Bronchial epithelial cell (primary cell): Measurements from ENCODE around the gene MARCHF11. TPM values are rescaled to one million over a fixed set of nuclear protein-coding genes. Genes with fewer than 3 reads are reported as not detected.

ENCODE experiments used
- DNase-seq: peaks from one replicate; pipeline ENCODE4 v3.0.0-alpha.2; 2010; ENCODE audit warnings: low read depth
- FAIRE-seq: peaks from 2 replicates; lab custom pipeline; 2011; peaks lifted over from hg19 to GRCh38; lab: Jason Lieb, UNC
- H3K27me3 ChIP-seq: 2 replicates; pipeline ENCODE4 v1.5.1; 2011; ENCODE audit warnings: low read length; ENCODE audit not compliant: control insufficient read depth, insufficient read depth
- H3K36me3 ChIP-seq: 2 replicates; pipeline ENCODE4 v1.5.1; 2011; ENCODE audit warnings: low read length; ENCODE audit not compliant: control insufficient read depth, insufficient read depth
- H3K4me3 ChIP-seq: 2 replicates; pipeline ENCODE4 v1.5.1; 2011; ENCODE audit warnings: mild to moderate bottlenecking, low read depth, low read length, control low read depth
- total RNA-seq: library from RNA; depleted of rRNA; stranded (reverse); fragments of >200 nt; gene quantifications from 2 replicates; pipeline ENCODE4 v1.2.1, GENCODE V29; 2014
- TF ChIP-seq, protein P1 (sequence below): IDR thresholded peaks from 2 replicates; pipeline ENCODE4 v1.5.1; 2011; ENCODE audit warnings: mild to moderate bottlenecking, moderate library complexity, low read length, control low read depth, inconsistent platforms; ENCODE audit not compliant: insufficient read depth, severe bottlenecking

Gene MARCHF11
- total RNA-seq, 1 donor from 2014 or later = not detected

DNA sequence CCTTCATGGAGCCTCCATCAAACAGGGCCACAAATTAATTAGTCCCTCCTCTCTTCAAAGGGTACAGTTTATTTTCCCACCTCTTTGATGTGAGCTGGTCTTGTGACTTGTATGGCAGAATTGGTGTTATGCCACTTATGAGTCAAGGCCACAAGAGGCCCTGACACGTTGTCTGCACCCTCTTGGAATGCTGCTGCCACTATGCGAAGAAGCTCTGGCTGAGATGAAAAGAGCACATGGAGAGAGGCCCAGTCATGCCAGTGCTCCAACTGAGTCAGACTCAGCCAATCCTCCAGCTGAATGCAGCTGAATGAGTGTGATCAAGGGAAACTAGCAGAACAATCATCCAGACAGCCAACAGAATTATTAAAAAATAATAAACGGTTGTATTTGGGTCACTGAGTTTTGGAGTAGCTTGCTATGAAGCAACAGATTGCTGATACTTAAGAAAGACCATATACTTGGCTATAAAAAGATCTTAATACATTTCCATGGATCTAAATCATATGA, 128.3 kb downstream of the MARCHF11 start:
- FAIRE-seq = peak; percentile 18
- H3K36me3 ChIP-seq = no peaks in the 10 kb centered on the region
- peak; percentile 75 for DNase-seq

DNA sequence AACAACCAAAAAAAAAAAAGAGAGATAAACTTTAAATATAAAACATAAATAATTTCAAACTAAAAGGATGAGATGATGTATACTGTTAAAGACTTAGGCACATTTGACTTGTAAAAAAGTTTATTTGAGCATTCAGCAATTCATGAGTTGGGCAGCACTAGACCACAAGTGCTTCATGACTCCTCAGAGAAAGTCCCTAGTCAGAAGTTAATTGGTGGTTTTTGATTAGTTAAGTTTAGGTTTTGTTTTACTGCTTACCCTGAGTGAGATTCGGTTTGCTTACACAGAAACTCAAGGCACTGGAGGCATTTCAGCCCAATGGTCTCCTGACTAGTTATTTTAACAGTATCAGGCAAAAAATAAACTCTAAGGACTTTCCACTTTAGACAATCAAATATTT, 129.2 kb downstream of the MARCHF11 start:
- no peak overlapping the region for H3K4me3 ChIP-seq
- FAIRE-seq (no peak), DNase-seq (no peak)
- no peaks in the 10 kb centered on the region for H3K27me3 ChIP-seq
- H3K36me3 ChIP-seq = no peaks in the 10 kb centered on the region
- TF ChIP-seq, protein P1, sequence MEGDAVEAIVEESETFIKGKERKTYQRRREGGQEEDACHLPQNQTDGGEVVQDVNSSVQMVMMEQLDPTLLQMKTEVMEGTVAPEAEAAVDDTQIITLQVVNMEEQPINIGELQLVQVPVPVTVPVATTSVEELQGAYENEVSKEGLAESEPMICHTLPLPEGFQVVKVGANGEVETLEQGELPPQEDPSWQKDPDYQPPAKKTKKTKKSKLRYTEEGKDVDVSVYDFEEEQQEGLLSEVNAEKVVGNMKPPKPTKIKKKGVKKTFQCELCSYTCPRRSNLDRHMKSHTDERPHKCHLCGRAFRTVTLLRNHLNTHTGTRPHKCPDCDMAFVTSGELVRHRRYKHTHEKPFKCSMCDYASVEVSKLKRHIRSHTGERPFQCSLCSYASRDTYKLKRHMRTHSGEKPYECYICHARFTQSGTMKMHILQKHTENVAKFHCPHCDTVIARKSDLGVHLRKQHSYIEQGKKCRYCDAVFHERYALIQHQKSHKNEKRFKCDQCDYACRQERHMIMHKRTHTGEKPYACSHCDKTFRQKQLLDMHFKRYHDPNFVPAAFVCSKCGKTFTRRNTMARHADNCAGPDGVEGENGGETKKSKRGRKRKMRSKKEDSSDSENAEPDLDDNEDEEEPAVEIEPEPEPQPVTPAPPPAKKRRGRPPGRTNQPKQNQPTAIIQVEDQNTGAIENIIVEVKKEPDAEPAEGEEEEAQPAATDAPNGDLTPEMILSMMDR = no peak

More for the DNA sequence above, 128.3 kb downstream of the MARCHF11 start:
- H3K27me3 ChIP-seq = no peaks in the 10 kb centered on the region
- no peak overlapping the region for H3K4me3 ChIP-seq
- TF ChIP-seq, protein P1 = no peak

DNA sequence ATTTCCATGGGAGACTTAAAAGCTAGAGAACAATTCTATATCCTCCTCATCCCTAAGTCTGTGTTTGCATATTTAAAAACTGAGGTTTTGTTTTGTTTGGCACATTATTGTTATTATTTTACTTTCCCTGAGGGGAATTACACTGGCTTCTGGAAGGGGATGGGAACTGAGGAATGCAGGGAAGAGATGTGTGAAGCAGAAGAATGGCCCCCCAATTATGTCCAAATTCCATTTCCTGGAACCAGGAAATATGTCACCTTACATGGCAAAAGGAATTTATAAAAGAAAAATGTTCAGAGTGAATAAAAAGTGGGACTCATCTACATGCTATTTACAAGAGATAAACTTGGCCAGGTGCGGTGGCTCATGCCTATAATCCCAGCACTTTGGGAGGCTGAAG, 129.8 kb downstream of the MARCHF11 start:
- TF ChIP-seq, protein P1 = no peak
- Histone ChIP-seq H3K36me3 (no peaks in the 10 kb centered on the region), H3K4me3 (no peak overlapping the region), H3K27me3 (no peaks in the 10 kb centered on the region)
- DNase-seq = no peak
- no peak for FAIRE-seq

DNA sequence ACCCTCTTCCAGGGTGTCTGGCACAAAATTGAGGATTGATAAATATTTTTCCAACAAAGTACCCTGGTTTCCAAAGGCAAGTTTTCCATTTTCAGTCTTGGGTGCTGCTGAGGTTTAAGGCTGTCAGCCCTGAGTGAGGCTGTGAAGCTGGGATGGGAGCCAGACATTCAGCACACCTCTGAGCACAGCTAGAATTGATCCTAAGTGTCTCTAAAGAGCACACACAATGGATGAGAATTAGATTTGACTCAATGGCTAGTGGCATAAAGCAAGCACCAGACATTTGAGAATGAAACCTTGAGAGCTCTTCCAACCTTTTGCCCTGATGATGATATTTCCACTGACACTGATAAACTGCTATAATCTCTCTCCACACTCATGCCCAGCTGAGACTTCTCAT, 131.5 kb downstream of the MARCHF11 start:
- DNase-seq = no peak
- Histone ChIP-seq H3K4me3 (no peak overlapping the region), H3K27me3 (no peaks in the 10 kb centered on the region), H3K36me3 (no peaks in the 10 kb centered on the region)
- no peak for FAIRE-seq
- TF ChIP-seq, protein P1 = no peak

DNA sequence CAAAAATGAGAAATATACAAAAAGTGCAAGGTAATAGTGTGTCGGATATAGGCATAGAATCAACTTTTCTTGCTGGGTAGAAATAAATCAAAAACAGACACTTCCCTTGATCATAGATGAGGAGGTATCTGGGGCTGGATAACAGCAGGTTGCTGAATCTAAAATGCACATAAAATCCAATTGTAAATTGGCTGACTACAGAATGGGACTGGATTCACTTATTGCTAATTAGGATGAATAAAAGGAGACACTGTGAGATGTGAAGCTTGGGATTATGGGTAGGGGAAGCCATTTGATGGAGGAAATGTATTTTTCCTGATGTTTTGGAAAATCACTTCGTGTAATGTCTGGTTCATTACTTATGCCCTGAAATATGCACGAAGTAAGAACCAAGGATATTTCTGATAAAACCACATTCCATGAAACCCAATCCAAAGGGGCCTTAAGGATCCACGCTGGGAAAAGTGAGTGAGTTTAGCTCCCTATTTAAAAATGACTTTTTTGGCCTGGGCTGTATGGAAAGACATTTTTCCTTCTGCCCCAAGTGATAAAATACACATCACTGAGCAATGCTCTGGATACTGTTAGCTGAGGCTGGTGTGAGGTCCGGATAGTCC, 136.1 kb downstream of the MARCHF11 start:
- Histone ChIP-seq H3K27me3 (no peaks in the 10 kb centered on the region), H3K4me3 (no peak overlapping the region), H3K36me3 (no peaks in the 10 kb centered on the region)
- TF ChIP-seq, protein P1 = no peak
- no peak for DNase-seq
- FAIRE-seq = no peak
